ENCODE data around the gene MUCL3.

GRCh38 chr6:30922447-30922852 lies 18.3 kb upstream of the MUCL3 start:
- TF ChIP-seq GATA2 (IDR thresholded peaks at IDR 0.05; ENCODE audit: low read depth, low read length), result no peak
- TF ChIP-seq GATA3 (IDR thresholded peaks at IDR 0.05; ENCODE audit: low read depth, low read length), result no peak
